DMS153 treated with DMSO at 0.1 percent for 48 hours (cell line): ENCODE data around the gene SLC16A9.

ENCODE experiments used
- DNase-seq: peaks from one replicate; lab custom pipeline; 2025; ENCODE audit not compliant: unreplicated experiment; lab: John Stamatoyannopoulos, UW

SLC16A9 gene

DNA sequence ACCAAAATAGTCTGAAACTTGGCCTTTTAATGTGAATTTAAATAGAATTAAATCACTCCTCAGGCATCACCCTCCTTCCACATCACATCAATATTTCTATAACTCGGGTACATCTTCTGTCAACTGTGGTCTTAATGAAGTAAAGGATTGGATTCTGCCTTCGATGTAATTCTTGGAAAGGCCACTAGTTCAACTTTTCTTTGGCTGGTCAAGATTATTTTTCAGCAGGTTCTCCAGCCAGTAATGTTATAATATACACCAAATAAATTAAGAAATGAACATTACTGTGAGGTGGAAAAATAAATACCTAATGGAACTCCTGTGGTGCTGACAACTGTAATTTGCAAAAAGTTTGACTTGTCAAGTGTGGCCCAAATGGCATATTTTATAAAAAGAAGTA lies 9.7 kb upstream of the SLC16A9 start:
- DNase-seq, result no peak

DNA sequence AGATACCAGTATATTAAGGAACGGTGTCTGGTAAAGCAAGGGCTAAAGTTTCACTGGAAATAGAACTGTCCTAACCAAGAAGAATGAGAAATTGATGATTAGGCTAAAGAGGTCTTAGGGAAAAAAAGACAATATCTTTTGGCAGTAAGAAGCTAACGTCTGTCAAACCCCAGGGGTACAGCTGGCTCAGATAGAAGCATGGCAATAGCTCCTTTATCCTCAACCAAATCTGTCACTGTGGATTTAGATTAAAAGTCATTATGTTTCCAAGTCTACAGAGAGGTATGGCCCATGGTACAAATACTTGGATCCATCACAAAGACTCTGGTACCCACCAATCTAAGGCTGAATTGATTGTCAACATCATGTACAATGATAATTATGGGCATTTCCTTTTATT lies 8.6 kb upstream of the SLC16A9 start:
- DNase-seq, result no peak

DNA sequence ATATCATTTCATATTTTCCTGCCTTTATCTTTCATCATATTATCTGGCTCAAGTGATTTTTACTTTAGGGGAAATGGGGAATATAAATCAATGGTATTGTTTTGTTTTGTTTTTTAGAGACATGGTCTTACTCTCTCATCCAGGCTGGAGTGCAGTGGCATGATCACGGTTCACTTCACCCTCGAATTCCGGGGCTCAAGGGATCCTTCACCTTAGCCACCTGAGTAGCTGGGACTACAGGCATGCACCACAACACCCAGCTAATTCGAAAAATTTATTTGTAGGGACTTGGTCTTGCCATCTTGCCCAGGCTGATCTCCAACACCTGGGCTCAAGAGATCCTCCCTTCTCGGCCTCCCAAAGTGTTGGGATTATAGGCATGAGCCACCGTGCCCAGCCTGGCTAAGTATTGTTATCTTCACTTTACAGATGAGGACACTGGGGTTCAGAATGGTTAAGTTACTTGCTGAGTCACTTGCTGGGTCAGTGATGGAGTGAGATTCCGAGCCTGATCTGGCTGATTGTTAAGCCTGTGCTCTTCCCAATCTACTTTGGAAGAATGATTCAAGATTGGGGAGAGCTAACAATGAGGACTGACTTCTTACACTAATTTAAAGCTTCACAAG lies 3.7 kb upstream of the SLC16A9 start:
- DNase-seq, result no peak

GRCh38 chr10:59711871-59712494 lies 2.3 kb upstream of the SLC16A9 start:
- DNase-seq, result no peak

DNA sequence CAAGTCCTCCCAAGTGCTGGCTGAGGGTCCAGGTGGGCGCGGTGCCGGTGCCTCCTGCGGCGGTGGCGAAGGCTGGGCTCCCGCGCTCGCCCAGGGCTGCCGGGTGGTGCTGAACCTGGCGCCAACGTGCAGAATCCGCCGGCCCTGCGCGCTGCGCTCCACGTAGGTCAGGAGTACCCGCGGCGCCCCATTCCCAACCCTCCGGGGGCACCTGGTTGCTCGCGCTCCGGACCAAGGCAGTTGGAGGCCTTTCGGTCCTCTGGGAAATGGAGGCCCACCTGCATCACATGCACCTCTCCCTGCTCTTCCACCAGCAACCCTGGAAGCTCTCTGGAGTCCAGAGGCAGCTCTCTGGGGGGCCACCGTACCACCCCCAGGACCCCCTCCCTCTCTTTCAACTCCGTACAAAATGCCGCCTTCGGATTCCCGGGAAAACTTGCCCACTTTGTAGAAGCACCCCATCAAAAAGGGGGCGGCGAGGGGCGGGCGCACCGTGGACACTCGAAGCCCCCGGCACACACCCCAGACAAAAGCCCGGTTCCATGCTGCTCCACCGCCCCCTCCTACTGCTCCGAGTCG lies 745 bp downstream of the SLC16A9 start:
- no peak for DNase-seq

DNA sequence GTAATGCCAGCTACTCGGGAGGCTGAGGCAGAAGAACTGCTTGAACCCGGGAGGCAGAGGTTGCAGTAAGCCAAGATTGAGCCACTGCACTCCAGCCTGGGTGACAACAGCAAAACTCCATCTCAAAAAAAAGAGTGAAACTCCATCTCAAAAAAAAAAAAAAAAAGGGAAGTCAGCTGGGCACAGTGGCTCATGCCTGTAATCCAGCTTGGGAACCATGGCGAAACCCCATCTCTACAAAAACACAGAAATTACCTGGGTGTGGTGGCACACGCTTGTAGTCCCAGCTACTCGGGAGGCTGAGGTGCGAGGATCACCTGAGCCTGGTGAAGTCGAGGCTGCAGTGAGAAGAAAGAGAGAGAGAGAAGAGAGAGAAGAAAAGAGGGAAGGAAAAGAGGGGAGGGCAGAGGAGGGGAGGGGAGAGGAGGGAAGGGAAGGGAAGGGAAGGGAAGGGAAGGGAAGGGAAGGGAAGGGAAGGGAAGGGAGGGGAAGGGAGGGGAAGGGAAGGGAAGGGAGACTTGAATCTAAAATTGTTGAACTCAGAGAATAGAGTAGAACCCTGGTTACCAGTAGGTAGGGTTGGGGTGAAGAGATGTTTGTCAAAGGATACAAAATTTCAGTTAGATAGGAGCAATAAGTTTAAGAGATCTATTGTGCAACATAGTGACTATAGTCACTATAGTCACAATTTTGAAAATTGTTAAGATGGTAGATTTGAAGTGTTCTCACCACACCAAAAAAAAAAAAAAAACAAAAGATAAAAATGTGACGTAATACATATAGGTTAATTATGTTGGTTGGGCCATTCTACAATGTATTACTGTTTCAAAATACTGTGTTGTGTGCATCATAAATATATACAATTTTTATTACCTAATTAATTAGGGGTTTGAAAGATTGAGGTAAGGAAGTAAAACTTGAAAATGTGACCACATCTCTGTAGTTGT lies 2.5 kb downstream of the SLC16A9 start:
- DNase-seq, result no peak

DNA sequence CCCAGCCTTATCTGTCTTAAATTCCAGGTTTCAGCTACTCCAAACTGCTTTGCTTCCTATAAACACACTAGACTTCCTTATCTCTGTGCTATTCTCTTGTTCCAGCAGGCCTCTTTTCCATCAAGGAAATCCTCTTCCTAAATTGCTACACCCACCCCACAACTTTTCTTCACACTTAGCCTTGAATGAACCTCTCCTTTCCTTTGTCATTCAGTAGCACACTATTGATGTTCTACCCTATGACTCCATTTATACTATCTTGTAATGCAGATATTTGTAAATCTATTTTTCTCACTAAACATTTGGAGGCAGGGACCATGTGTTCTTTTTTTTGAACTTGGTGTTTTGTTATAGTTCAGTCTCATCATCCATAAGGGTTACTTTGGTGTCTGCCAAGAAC lies 3.7 kb downstream of the SLC16A9 start:
- DNase-seq, result no peak

DNA sequence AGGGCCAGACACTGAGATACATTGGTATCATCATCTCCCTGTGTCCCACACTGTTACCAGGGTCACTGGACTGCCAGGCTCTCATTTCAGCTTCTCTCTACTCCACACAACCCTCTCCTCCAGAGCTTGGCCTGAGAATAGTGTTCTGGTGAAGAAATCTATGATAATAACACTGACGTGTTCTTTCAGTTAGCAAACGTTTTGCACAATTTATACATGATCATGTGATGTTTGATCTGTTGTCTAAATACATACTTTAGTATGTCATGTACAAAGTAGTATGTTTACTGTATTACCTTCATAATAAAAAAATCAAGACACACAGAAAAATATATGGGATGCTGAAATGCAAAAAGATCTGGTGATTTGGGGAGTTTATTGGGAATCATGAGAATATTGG lies 5.0 kb downstream of the SLC16A9 start:
- DNase-seq, result no peak

DNA sequence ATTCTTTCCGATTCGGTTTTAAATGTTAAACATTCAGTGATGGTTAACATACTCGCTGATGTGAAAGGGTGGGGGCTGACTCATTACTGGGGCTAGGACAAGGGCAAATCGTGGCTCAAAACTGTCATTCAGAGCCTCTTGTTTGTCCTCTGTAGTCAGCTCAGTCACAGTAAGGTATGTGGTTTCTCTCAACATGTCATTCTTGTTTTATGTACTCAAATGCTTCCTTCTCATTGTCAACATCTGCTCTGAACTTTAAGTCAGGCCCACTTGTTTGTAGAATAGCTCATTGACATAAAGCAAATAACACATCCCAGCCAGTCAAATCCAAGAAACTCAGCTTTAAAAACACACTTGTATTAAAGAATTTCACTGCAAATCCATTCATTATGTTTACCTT lies 7.3 kb downstream of the SLC16A9 start:
- peak; percentile 25 for DNase-seq

GRCh38 chr10:59700709-59701108 lies 8.9 kb downstream of the SLC16A9 start:
- DNase-seq, result no peak

GRCh38 chr10:59698326-59698725 lies 11.3 kb downstream of the SLC16A9 start:
- no peak for DNase-seq

GRCh38 chr10:59695637-59696036 lies 14.0 kb downstream of the SLC16A9 start:
- DNase-seq, result no peak

DNA sequence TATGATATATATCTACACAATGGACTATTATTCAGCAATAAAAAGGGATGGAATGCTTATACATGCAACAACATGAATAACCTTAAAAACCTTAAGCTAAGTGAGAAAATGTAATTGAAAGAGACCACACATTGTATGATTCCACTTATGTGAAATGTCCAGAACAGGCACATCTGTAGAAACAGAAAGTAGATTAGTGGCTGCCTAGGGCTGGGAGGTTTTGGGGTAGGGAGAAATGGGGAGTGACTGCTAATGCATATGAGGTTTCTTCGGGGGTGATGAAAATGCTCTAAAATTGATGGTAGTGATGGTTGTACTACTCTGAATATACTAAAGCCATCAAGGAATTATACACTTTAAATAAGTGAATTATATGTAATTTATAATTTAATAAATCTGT lies 14.7 kb downstream of the SLC16A9 start:
- DNase-seq, result no peak

DNA sequence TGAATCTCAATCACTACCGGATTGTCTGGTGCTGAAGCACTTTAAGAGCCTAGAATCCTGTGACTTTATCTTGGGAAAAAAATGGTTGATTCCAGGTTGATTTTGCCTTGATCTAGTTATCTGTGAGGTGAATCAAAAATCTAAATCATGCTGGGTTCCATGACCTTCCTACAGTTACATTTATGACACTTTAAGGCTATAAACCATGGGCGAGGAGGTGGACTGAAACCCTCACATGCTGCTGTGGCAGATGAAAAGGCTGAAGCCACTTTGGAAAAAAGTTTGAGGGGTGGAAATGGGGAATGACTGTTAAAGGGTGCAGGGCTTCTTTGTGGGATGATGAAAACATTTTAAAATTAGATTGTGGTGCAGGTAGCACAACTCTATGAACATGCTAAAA lies 17.5 kb downstream of the SLC16A9 start:
- DNase-seq, result no peak

- DNase-seq, result no peak
Measured at GRCh38 chr10:59688921-59689351, 20.7 kb downstream of the SLC16A9 start.

GRCh38 chr10:59687657-59688056 lies 22.0 kb downstream of the SLC16A9 start:
- no peak for DNase-seq

- DNase-seq, result no peak
Measured at GRCh38 chr10:59684006-59684405, 25.6 kb downstream of the SLC16A9 start.

GRCh38 chr10:59682986-59683937 lies 26.4 kb downstream of the SLC16A9 start:
- no peak for DNase-seq

DNA sequence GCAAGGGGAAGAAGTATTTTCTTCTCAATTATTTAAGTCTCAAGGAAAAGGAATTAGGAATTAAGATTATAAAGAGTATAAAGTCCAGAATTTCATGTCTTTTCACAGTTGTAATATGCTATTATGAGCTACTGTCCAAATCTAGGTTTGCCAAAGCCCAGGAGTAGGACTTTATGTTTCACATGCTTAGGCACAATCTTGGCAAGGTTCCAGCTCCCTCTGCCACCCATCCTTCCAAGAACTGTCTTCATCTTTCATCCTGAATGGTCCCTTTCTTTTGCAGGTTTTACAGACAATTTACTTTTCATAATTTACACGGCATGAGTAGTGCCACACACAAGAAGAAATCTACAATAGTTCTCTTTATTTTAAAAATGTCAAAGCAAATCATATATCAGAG lies 29.5 kb downstream of the SLC16A9 start:
- no peak for DNase-seq

GRCh38 chr10:59678884-59679301 lies 30.8 kb downstream of the SLC16A9 start:
- DNase-seq, result no peak
